K562 (cell line): ENCODE measurements around the gene HPRT1. TPM values are rescaled to one million over a fixed set of nuclear protein-coding genes. Genes with fewer than 3 reads are reported as not detected.
A peak's percentile ranks its signal among the peaks of the same experiment; 100 is the strongest.

Experiments
- ATAC-seq: fragments of 200-7000 bp; cut with Tn5 transposase; 3 replicates; pipeline ENCODE4 v1.9.1; 2020; ENCODE audit warnings: moderate library complexity
- BruUV-seq: library from RNA; stranded (reverse); fragments of 400-500 nt; replicated peaks from 2 replicates; lab custom pipeline; 2021; lab: Mats Ljungman, UMichigan
- CTCF ChIA-PET: fragments of 300-600 bp; formaldehyde crosslinking; extraction: SDS; loops from one replicate; lab custom pipeline; 2021; ENCODE audit warnings: low intra/inter-chr PET ratio; lab: Yijun Ruan, JAX
- POLR2A ChIA-PET: fragments of 300-600, 350-650 bp; sonication (Branson Sonifier 250); formaldehyde crosslinking; extraction: SDS; loops from one replicate; lab custom pipeline; 2021; ENCODE audit warnings: antibody characterized with exemption, inconsistent platforms; lab: Yijun Ruan, JAX
- DNase-seq, 4 experiments: peaks; one replicate each; pipeline versions ENCODE4 v3.0.0 to v3.0.0-alpha.2; 2011 to 2018; ENCODE audit warnings: low spot score in 3 of 4, mixed read lengths in 3 of 4; ENCODE audit errors: extremely low read depth in 1 of 4
- FAIRE-seq: peaks from 2 replicates; lab custom pipeline; 2011; peaks lifted over from hg19 to GRCh38; lab: Jason Lieb, UNC
- H2AFZ ChIP-seq: 2 replicates; pipeline ENCODE4 v1.6.0; 2011; ENCODE audit warnings: low read depth, low read length, control low read depth, inconsistent platforms
- H3K27ac ChIP-seq: fragments of 200-600 bp; 3 replicates; pipeline ENCODE4 v1.8.0; 2011; ENCODE audit warnings: low read depth, mild to moderate bottlenecking, control low read depth, inconsistent platforms, low read length, moderate library complexity, mixed read lengths; ENCODE audit errors: extremely low read depth
- H3K27me3 ChIP-seq, 2 experiments: fragments of 300-600 bp in 1 of 2; 2 replicates in 1 of 2; 3 replicates in 1 of 2; pipeline versions ENCODE4 v1.6.0 to v1.8.0; 2011; ENCODE audit warnings: inconsistent platforms in 2 of 2, low read length in 2 of 2, mild to moderate bottlenecking in 1 of 2, mixed read lengths in 1 of 2, moderate library complexity in 1 of 2; ENCODE audit not compliant: control insufficient read depth in 2 of 2, insufficient read depth in 2 of 2
- H3K36me3 ChIP-seq: fragments of 300-600 bp; 3 replicates; pipeline ENCODE4 v1.8.0; 2011; ENCODE audit warnings: mild to moderate bottlenecking, low read length, inconsistent platforms; ENCODE audit not compliant: control insufficient read depth, insufficient read depth
- H3K4me1 ChIP-seq, 2 experiments: fragments of 200-600 bp in 1 of 2; replicated peaks in 1 of 2; 2 replicates in 1 of 2; 3 replicates in 1 of 2; pipeline versions ENCODE4 v1.5.1 to v1.8.0; 2011; ENCODE audit warnings: inconsistent platforms in 2 of 2, low read length in 2 of 2, mild to moderate bottlenecking in 1 of 2, mixed read lengths in 1 of 2, moderate library complexity in 1 of 2; ENCODE audit not compliant: control insufficient read depth in 2 of 2, insufficient read depth in 2 of 2
- H3K4me2 ChIP-seq: 2 replicates; pipeline ENCODE4 v1.6.1; 2011; ENCODE audit warnings: low read length, control low read depth, inconsistent platforms, mixed read lengths; ENCODE audit not compliant: insufficient read depth
- H3K4me3 ChIP-seq: fragments of 200-600 bp; sonication (generic), shearing (Covaris generic); 2 replicates; pipeline ENCODE4 v1.5.1; 2016; ENCODE audit warnings: control low read depth, inconsistent platforms
- H3K79me2 ChIP-seq: fragments of 200-600 bp; 3 replicates; pipeline ENCODE4 v1.8.0; 2011; ENCODE audit warnings: low read length, inconsistent platforms; ENCODE audit not compliant: control insufficient read depth, insufficient read depth
- H3K9ac ChIP-seq, 2 experiments: 2 replicates each; pipeline versions ENCODE4 v1.6.0 to v1.6.1; 2011; ENCODE audit warnings: low read depth in 2 of 2, low read length in 2 of 2, control low read depth in 1 of 2, inconsistent platforms in 1 of 2, mild to moderate bottlenecking in 1 of 2, mixed read lengths in 1 of 2; ENCODE audit not compliant: insufficient read depth in 1 of 2
- H3K9me1 ChIP-seq: one replicate; pipeline ENCODE4 v1.6.0; 2011; ENCODE audit warnings: inconsistent platforms, mild to moderate bottlenecking, low read length, moderate library complexity; ENCODE audit not compliant: control insufficient read depth, insufficient read depth
- H3K9me3 ChIP-seq: replicated peaks from 2 replicates; pipeline ENCODE4 v1.5.1; 2011; ENCODE audit warnings: low read depth, low read length, inconsistent platforms; ENCODE audit not compliant: control insufficient read depth, insufficient read depth
- H4K20me1 ChIP-seq: replicated peaks from 2 replicates; pipeline ENCODE4 v1.6.1; 2011; ENCODE audit warnings: low read length, inconsistent platforms, mixed read lengths; ENCODE audit not compliant: control insufficient read depth, insufficient read depth
- ATF7 ChIP-seq: fragments of 450-650 bp; IDR thresholded peaks from 2 replicates; pipeline ENCODE4 v1.7.1; 2014; ENCODE audit warnings: mild to moderate bottlenecking, moderate library complexity
- ESRRA ChIP-seq: fragments of 450-650 bp; IDR thresholded peaks from 2 replicates; pipeline ENCODE4 v1.6.1; 2014; ENCODE audit warnings: low read depth, mild to moderate bottlenecking, moderate library complexity, borderline replicate concordance
- MEIS2 ChIP-seq: fragments of 450-650 bp; IDR thresholded peaks from 2 replicates; pipeline ENCODE4 v1.6.1; 2014; ENCODE audit warnings: mild to moderate bottlenecking; ENCODE audit not compliant: partially characterized antibody
- STAT6 ChIP-seq: sonication (generic); formaldehyde crosslinking; IDR thresholded peaks from 2 replicates; pipeline ENCODE4 v1.8.1; 2023; ENCODE audit warnings: mild to moderate bottlenecking, missing genetic modification reagents
- ZFP1 ChIP-seq: fragments of 450-650 bp; formaldehyde crosslinking; IDR thresholded peaks from 2 replicates; pipeline ENCODE4 v1.4.0; 2020; ENCODE audit warnings: mild to moderate bottlenecking, mixed read lengths
- WGBS: fragments of 100-300 bp; shearing (Covaris generic); methylation state at CpG from one replicate; pipeline ENCODE4 v1.1.6; 2016; ENCODE audit warnings: low coverage, mixed read lengths; ENCODE audit not compliant: insufficient coverage; ENCODE audit errors: missing lambda C conversion rate; 5-methylcytosine and 5-hydroxymethylcytosine counted together
- in situ Hi-C: fragments of 300-500 bp; cut with MboI; formaldehyde crosslinking; loops from 4 replicates; pipeline ENCODE4 v1.15.0; 2018; ENCODE audit warnings: inconsistent platforms, mixed read lengths
- intact Hi-C: fragments of 100-400 bp; cut with micrococcal nuclease; formaldehyde crosslinking; loops from 2 replicates; pipeline ENCODE4 v1.14.2; 2022
- polyA plus RNA-seq, 8 experiments: library from polyadenylated mRNA; depleted of rRNA in 4 of 8; stranded (reverse) in 5 of 8; unstranded in 3 of 8; fragments of >200 nt; fragmentation: Nextera tagmentation in 2 of 8; fragmentation: Illumina TruSeq in 1 of 8; extraction: Ambion mirVana in 2 of 8; extraction: Trizol in 1 of 8; gene quantifications; 2 replicates each; pipeline versions ENCODE4 v1.2.1 to v1.2.3, GENCODE V29; 2011 to 2014; ENCODE audit warnings: inconsistent platforms in 1 of 8, missing spikeins in 1 of 8
- total RNA-seq, 7 experiments: library from RNA; depleted of rRNA in 6 of 7; stranded (reverse); fragments of >200 nt in 6 of 7; fragmentation: Illumina TruSeq in 2 of 7; extraction: Trizol in 2 of 7; gene quantifications; 2 replicates each; pipeline versions ENCODE4 v1.2.1 to v1.2.3, GENCODE V29; 2011 to 2021; ENCODE audit warnings: low replicate concordance in 1 of 7
- TF ChIP-seq, protein P1 (sequence below): fragments of 450-650 bp; IDR thresholded peaks from 2 replicates; pipeline ENCODE4 v1.6.1; 2018; ENCODE audit not compliant: partially characterized antibody

The HPRT1 gene
- total and polyA plus RNA-seq, 9 of the 15 experiments (the other 6 are each of a cell fraction or from before 2014, with no cell fraction given), result 24.4 to 158 (median 104) TPM

GRCh38 chrX:134528960-134529359, 69.0 kb downstream of the HPRT1 start:
- H2AFZ ChIP-seq, result no peak overlapping the region
- no peak for FAIRE-seq
- no peaks in the 10 kb centered on the region for H3K9me3 ChIP-seq
- DNase-seq, result no peak
- H3K4me1 ChIP-seq, result peaks cover 0 to 3% of the 10 kb centered on the region in 2 experiments; a peak in 3 of 5 replicates
- ATAC-seq, result no peak
- 9% methylated on average over 3 of the region's 3 CpGs for WGBS
- H3K4me3 ChIP-seq, result no peak overlapping the region
- H3K27me3 ChIP-seq, result no peaks in the 10 kb centered on the region
- H3K27ac ChIP-seq, result no peak overlapping the region
- ChIA-PET CTCF (no interaction called here), POLR2A (no interaction called here)
- no peaks in the 10 kb centered on the region for H3K79me2 ChIP-seq
- intact Hi-C loops (no loop called here), in situ Hi-C loops (no loop called here)
- no peak overlapping the region for H3K9ac ChIP-seq
- no peak for TF ChIP-seq STAT6 (CRISPR knock-in tag)
- peak; percentile 30; the same call in 1 of the 2 replicates for TF ChIP-seq ESRRA
- TF ChIP-seq ZFP1 (CRISPR knock-in tag), result no peak
- 0 out of 2 replicates have a peak, but pooled peaks have one; percentile 21 for TF ChIP-seq ATF7
- TF ChIP-seq, protein P1, sequence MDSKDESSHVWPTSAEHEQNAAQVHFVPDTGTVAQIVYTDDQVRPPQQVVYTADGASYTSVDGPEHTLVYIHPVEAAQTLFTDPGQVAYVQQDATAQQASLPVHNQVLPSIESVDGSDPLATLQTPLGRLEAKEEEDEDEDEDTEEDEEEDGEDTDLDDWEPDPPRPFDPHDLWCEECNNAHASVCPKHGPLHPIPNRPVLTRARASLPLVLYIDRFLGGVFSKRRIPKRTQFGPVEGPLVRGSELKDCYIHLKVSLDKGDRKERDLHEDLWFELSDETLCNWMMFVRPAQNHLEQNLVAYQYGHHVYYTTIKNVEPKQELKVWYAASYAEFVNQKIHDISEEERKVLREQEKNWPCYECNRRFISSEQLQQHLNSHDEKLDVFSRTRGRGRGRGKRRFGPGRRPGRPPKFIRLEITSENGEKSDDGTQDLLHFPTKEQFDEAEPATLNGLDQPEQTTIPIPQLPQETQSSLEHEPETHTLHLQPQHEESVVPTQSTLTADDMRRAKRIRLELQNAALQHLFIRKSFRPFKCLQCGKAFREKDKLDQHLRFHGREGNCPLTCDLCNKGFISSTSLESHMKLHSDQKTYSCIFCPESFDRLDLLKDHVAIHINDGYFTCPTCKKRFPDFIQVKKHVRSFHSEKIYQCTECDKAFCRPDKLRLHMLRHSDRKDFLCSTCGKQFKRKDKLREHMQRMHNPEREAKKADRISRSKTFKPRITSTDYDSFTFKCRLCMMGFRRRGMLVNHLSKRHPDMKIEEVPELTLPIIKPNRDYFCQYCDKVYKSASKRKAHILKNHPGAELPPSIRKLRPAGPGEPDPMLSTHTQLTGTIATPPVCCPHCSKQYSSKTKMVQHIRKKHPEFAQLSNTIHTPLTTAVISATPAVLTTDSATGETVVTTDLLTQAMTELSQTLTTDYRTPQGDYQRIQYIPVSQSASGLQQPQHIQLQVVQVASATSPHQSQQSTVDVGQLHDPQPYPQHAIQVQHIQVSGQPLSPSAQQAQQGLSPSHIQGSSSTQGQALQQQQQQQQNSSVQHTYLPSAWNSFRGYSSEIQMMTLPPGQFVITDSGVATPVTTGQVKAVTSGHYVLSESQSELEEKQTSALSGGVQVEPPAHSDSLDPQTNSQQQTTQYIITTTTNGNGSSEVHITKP, result peak; percentile 82
- TF ChIP-seq MEIS2, result no peak
- BruUV-seq, result no TSS peak
- no peak overlapping the region for H3K4me2 ChIP-seq
- no peaks in the 10 kb centered on the region for H4K20me1 ChIP-seq
- H3K9me1 ChIP-seq, result peaks cover 2% of the 10 kb centered on the region
- no peaks in the 10 kb centered on the region for H3K36me3 ChIP-seq
